Immature natural killer cell (primary cell): ENCODE measurements around the gene PSMD5. TPM values are rescaled to one million over a fixed set of nuclear protein-coding genes. Genes with fewer than 3 reads are reported as not detected.
"Not testable (repeated sequence)": the region's sequence is repeated elsewhere in the genome, so short reads cannot be mapped to it uniquely, and the experiment has no call there.

Experiments used
- DNase-seq, 3 donors: peaks; one replicate each; pipeline ENCODE4 v3.0.0; 2022; ENCODE audit warnings: mixed read lengths in 1 of 3
- H3K27ac Mint-ChIP-seq, 6 donors: one replicate each; pipeline ENCODE4 v1.8.0; 2020; ENCODE audit warnings: mixed read lengths in 6 of 6, mild to moderate bottlenecking in 5 of 6, inconsistent platforms in 4 of 6, moderate library complexity in 3 of 6
- H3K27me3 Mint-ChIP-seq, 3 donors: one replicate each; pipeline ENCODE4 v1.8.0; 2020 to 2021; ENCODE audit warnings: low read depth in 3 of 3, mild to moderate bottlenecking in 3 of 3, mixed read lengths in 3 of 3, moderate library complexity in 3 of 3, inconsistent platforms in 1 of 3
- H3K36me3 Mint-ChIP-seq, 3 donors: one replicate each; pipeline ENCODE4 v1.8.0; 2020; ENCODE audit warnings: mixed read lengths in 3 of 3, inconsistent platforms in 2 of 3, mild to moderate bottlenecking in 2 of 3
- H3K4me1 Mint-ChIP-seq, 2 donors: one replicate each; pipeline ENCODE4 v1.8.0; 2020; ENCODE audit warnings: inconsistent platforms in 2 of 2, mild to moderate bottlenecking in 2 of 2, mixed read lengths in 2 of 2, moderate library complexity in 1 of 2
- H3K4me3 Mint-ChIP-seq, 5 donors: one replicate each; pipeline ENCODE4 v1.8.0; 2020; ENCODE audit warnings: mild to moderate bottlenecking in 5 of 5, mixed read lengths in 5 of 5, inconsistent platforms in 3 of 5, moderate library complexity in 3 of 5
- H3K9me3 Mint-ChIP-seq, 6 donors: one replicate each; pipeline ENCODE4 v1.8.0; 2020; ENCODE audit warnings: mild to moderate bottlenecking in 6 of 6, mixed read lengths in 6 of 6, inconsistent platforms in 4 of 6, moderate library complexity in 3 of 6
- polyA plus RNA-seq, 3 donors: library from polyadenylated mRNA; unstranded; fragments of 300-500 nt; fragmentation: Illumina TruSeq; gene quantifications; one replicate each; pipeline ENCODE4 v1.2.3, GENCODE V29; 2021

The PSMD5 gene
- polyA plus RNA-seq, 3 donors from 2014 or later, result 10.1 to 23.1 (median 13.3) TPM

- Mint-ChIP-seq H3K4me1 (peaks cover 42 to 53% of the 10 kb centered on the region in 2 donors), H3K27ac (peak overlapping the region in 5 of 6 donors; percentile 4 to 76 (median 45)), H3K9me3 (no peaks in the 10 kb centered on the region), H3K27me3 (peaks cover 2 to 8% (median 3%) of the 10 kb centered on the region in 3 donors), H3K36me3 (peaks cover 9 to 14% (median 9%) of the 10 kb centered on the region in 3 donors), H3K4me3 (peak overlapping the region in 2 of 5 donors; percentile 8 to 23)
- DNase-seq, result no peak
Observed at GRCh38 chr9:120839146-120839545, 3.6 kb downstream of the PSMD5 start.

GRCh38 chr9:120837921-120838320, 4.8 kb downstream of the PSMD5 start:
- peaks cover under 1 to 6% (median 2%) of the 10 kb centered on the region in 3 donors for H3K27me3 Mint-ChIP-seq
- peak overlapping the region in 2 of 6 donors; percentile 26 to 40 for H3K27ac Mint-ChIP-seq
- peaks cover 30 to 41% of the 10 kb centered on the region in 2 donors for H3K4me1 Mint-ChIP-seq
- H3K36me3 Mint-ChIP-seq, result peaks cover 9 to 19% (median 12%) of the 10 kb centered on the region in 3 donors
- no peak overlapping the region for H3K4me3 Mint-ChIP-seq
- H3K9me3 Mint-ChIP-seq, result no peaks in the 10 kb centered on the region
- no peak for DNase-seq

GRCh38 chr9:120833325-120833724, 9.4 kb downstream of the PSMD5 start:
- Mint-ChIP-seq H3K9me3 (no peaks in the 10 kb centered on the region), H3K27me3 (peaks cover 0 to 1% (median 0%) of the 10 kb centered on the region in 3 donors), H3K36me3 (peaks cover 19 to 40% (median 20%) of the 10 kb centered on the region in 3 donors), H3K4me3 (no peak overlapping the region), H3K27ac (no peak overlapping the region), H3K4me1 (peaks cover 2 to 10% of the 10 kb centered on the region in 2 donors)
- DNase-seq, result no peak

- Mint-ChIP-seq H3K4me3 (no peak overlapping the region), H3K27ac (no peak overlapping the region), H3K9me3 (no peaks in the 10 kb centered on the region), H3K27me3 (peaks cover 0 to 1% (median 0%) of the 10 kb centered on the region in 3 donors), H3K36me3 (peaks cover 19 to 40% (median 20%) of the 10 kb centered on the region in 3 donors), H3K4me1 (peaks cover under 1 to 6% of the 10 kb centered on the region in 2 donors)
- no peak for DNase-seq
Observed at GRCh38 chr9:120832807-120833206, 9.9 kb downstream of the PSMD5 start.

- Mint-ChIP-seq H3K27me3 (peaks cover 0 to 1% (median 0%) of the 10 kb centered on the region in 3 donors), H3K36me3 (peaks cover 22 to 48% (median 27%) of the 10 kb centered on the region in 3 donors), H3K27ac (peak overlapping the region in 1 of 6 donors; percentile 11), H3K4me3 (no peak overlapping the region), H3K9me3 (no peaks in the 10 kb centered on the region), H3K4me1 (no peaks in the 10 kb centered on the region)
- no peak for DNase-seq
Observed at GRCh38 chr9:120830865-120831264, 11.9 kb downstream of the PSMD5 start.

- Mint-ChIP-seq H3K9me3 (no peaks in the 10 kb centered on the region), H3K4me1 (no peaks in the 10 kb centered on the region), H3K27ac (peak overlapping the region in 1 of 6 donors; percentile 37), H3K27me3 (peaks cover 0 to 1% (median 0%) of the 10 kb centered on the region in 3 donors), H3K36me3 (peaks cover 22 to 46% (median 24%) of the 10 kb centered on the region in 3 donors), H3K4me3 (no peak overlapping the region)
- DNase-seq, result no peak
Observed at GRCh38 chr9:120830151-120830550, 12.6 kb downstream of the PSMD5 start.

GRCh38 chr9:120829650-120830049, 13.1 kb downstream of the PSMD5 start:
- Mint-ChIP-seq H3K27me3 (peaks cover 0 to 1% (median 0%) of the 10 kb centered on the region in 3 donors), H3K27ac (no peak overlapping the region), H3K36me3 (peaks cover 22 to 48% (median 27%) of the 10 kb centered on the region in 3 donors), H3K9me3 (no peaks in the 10 kb centered on the region), H3K4me3 (no peak overlapping the region), H3K4me1 (no peaks in the 10 kb centered on the region)
- no peak for DNase-seq

- H3K4me3 Mint-ChIP-seq, result no peak overlapping the region
- H3K27me3 Mint-ChIP-seq, result no peaks in the 10 kb centered on the region
- H3K36me3 Mint-ChIP-seq, result peaks cover 31 to 67% (median 36%) of the 10 kb centered on the region in 3 donors
- no peaks in the 10 kb centered on the region for H3K9me3 Mint-ChIP-seq
- H3K27ac Mint-ChIP-seq, result peak overlapping the region in 1 of 6 donors; percentile 1
- H3K4me1 Mint-ChIP-seq, result no peaks in the 10 kb centered on the region
- DNase-seq, result no peak
Observed at GRCh38 chr9:120820095-120820494, 22.6 kb downstream of the PSMD5 start.

GRCh38 chr9:120818595-120818994, 24.1 kb downstream of the PSMD5 start:
- Mint-ChIP-seq H3K27ac (peak overlapping the region in 1 of 6 donors; percentile 35), H3K27me3 (no peaks in the 10 kb centered on the region), H3K9me3 (no peaks in the 10 kb centered on the region), H3K36me3 (peaks cover 29 to 56% (median 29%) of the 10 kb centered on the region in 3 donors), H3K4me1 (no peaks in the 10 kb centered on the region), H3K4me3 (no peak overlapping the region)
- DNase-seq, result no peak

GRCh38 chr9:120815075-120815474, 27.6 kb downstream of the PSMD5 start:
- no peaks in the 10 kb centered on the region for H3K4me1 Mint-ChIP-seq
- peaks cover 23 to 46% (median 25%) of the 10 kb centered on the region in 3 donors for H3K36me3 Mint-ChIP-seq
- H3K27me3 Mint-ChIP-seq, result peaks cover 0 to 3% (median 2%) of the 10 kb centered on the region in 3 donors
- no peak overlapping the region for H3K27ac Mint-ChIP-seq
- H3K4me3 Mint-ChIP-seq, result no peak overlapping the region
- peaks cover 0 to 5% (median 0%) of the 10 kb centered on the region in 6 donors for H3K9me3 Mint-ChIP-seq
- no peak for DNase-seq

- DNase-seq, result no peak
- H3K9me3 Mint-ChIP-seq, result peaks cover 25 to 55% (median 37%) of the 10 kb centered on the region in 6 donors
- no peak overlapping the region for H3K27ac Mint-ChIP-seq
- peaks cover 0 to 3% (median 2%) of the 10 kb centered on the region in 3 donors for H3K27me3 Mint-ChIP-seq
- peaks cover 35 to 45% (median 45%) of the 10 kb centered on the region in 3 donors for H3K36me3 Mint-ChIP-seq
- H3K4me1 Mint-ChIP-seq, result no peaks in the 10 kb centered on the region
- H3K4me3 Mint-ChIP-seq, result no peak overlapping the region
Observed at GRCh38 chr9:120808931-120809330, 33.8 kb downstream of the PSMD5 start.

GRCh38 chr9:120807607-120808379, 34.9 kb downstream of the PSMD5 start:
- Mint-ChIP-seq H3K27ac (no peak overlapping the region), H3K9me3 (peaks cover 25 to 55% (median 39%) of the 10 kb centered on the region in 6 donors), H3K36me3 (peaks cover 37 to 48% (median 45%) of the 10 kb centered on the region in 3 donors)

GRCh38 chr9:120804784-120805363, 37.8 kb downstream of the PSMD5 start:
- not testable (repeated sequence) for H3K27me3 Mint-ChIP-seq, H3K27ac Mint-ChIP-seq, DNase-seq, H3K4me3 Mint-ChIP-seq, H3K4me1 Mint-ChIP-seq
- Mint-ChIP-seq H3K36me3 (peaks cover 34 to 37% (median 36%) of the 10 kb centered on the region in 3 donors), H3K9me3 (peaks cover 25 to 52% (median 39%) of the 10 kb centered on the region in 6 donors)

More at GRCh38 chr9:120807607-120808379, 34.9 kb downstream of the PSMD5 start:
- Mint-ChIP-seq H3K4me3 (no peak overlapping the region), H3K4me1 (no peaks in the 10 kb centered on the region), H3K27me3 (peaks cover 0 to 3% (median 2%) of the 10 kb centered on the region in 3 donors)
- DNase-seq, result no peak

- Mint-ChIP-seq H3K27ac (no peak overlapping the region), H3K9me3 (peaks cover 4 to 22% (median 16%) of the 10 kb centered on the region in 6 donors), H3K27me3 (peaks cover 0 to 3% (median 0%) of the 10 kb centered on the region in 3 donors), H3K36me3 (peaks cover 16% of the 10 kb centered on the region in 3 donors), H3K4me3 (no peak overlapping the region), H3K4me1 (no peaks in the 10 kb centered on the region)
- no peak for DNase-seq
Observed at GRCh38 chr9:120801441-120801840, 41.3 kb downstream of the PSMD5 start.
